ENCODE results near the gene ANTKMT.

The ANTKMT gene

DNA sequence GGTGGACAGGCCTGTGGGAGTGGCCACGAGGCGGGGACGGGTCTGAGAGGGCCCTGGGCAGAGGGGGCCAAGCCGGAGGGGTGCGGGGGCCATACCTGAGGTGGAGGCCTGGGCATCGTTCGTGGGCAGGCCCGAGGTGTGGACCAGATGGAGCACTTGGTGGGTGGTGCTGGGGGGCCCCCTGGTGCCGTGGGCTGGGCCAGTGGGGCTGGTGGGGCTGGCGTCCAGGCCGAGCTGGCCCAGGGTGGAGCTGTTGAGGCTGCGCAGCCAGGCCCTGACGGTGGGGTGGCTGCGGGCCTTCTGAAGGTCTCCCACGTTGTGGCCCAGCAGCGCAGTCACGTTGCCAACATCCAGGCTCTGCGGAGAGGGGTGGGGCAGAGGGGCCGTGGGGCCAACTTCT, 49.0 kb downstream of the ANTKMT start:
- Histone ChIP-seq H3K79me2 (ENCODE audit: low read length) (no peaks in the 10 kb centered on the region), H3K27me3 (ENCODE audit: low read depth, low read length) (no peaks in the 10 kb centered on the region), H3K4me1 (ENCODE audit: low read length) (no peaks in the 10 kb centered on the region), H3K4me2 (ENCODE audit: low read length) (no peak overlapping the region), H3K36me3 (replicated peaks; ENCODE audit: low read depth, low read length) (no peaks in the 10 kb centered on the region), H3K9ac (ENCODE audit: low read length) (no peak overlapping the region), H3K27ac (ENCODE audit: low read length) (no peak overlapping the region), H3K9me3 (ENCODE audit: insufficient read depth, low read length) (no peaks in the 10 kb centered on the region), H4K20me1 (ENCODE audit: insufficient read depth, low read length) (no peaks in the 10 kb centered on the region), H2AFZ (ENCODE audit: low read depth, low read length) (no peak overlapping the region), H3K4me3 (ENCODE audit: low read length) (no peak overlapping the region)
- TF ChIP-seq, protein P1, sequence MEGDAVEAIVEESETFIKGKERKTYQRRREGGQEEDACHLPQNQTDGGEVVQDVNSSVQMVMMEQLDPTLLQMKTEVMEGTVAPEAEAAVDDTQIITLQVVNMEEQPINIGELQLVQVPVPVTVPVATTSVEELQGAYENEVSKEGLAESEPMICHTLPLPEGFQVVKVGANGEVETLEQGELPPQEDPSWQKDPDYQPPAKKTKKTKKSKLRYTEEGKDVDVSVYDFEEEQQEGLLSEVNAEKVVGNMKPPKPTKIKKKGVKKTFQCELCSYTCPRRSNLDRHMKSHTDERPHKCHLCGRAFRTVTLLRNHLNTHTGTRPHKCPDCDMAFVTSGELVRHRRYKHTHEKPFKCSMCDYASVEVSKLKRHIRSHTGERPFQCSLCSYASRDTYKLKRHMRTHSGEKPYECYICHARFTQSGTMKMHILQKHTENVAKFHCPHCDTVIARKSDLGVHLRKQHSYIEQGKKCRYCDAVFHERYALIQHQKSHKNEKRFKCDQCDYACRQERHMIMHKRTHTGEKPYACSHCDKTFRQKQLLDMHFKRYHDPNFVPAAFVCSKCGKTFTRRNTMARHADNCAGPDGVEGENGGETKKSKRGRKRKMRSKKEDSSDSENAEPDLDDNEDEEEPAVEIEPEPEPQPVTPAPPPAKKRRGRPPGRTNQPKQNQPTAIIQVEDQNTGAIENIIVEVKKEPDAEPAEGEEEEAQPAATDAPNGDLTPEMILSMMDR (IDR thresholded peaks at IDR 0.05; ENCODE audit: low read depth, low read length) = no peak
- TF ChIP-seq EZH2phosphoT487 (IDR thresholded peaks at IDR 0.05; ENCODE audit: low read depth) = no peak

DNA sequence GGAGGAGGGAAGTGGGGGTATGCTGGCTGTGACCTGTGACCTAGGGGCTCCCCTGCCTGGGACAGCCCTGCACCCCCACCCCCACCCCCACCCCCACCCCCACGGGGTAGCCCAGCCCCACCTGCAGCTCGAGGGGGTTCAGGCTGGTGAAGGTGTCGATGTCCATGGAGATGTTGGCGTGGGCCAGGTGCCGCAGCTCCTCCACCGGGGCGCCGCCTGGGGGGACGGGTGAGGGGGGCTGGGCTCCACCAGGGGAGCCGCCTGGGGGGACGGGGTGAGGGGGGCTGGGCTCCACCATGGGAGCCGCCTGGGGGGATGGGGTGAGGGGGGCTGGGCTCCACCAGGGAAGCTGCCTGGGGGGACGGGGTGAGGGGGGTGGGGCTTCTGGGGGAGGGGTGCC, 49.5 kb downstream of the ANTKMT start:
- H4K20me1 ChIP-seq (ENCODE audit: insufficient read depth, low read length) = no peaks in the 10 kb centered on the region
- no peaks in the 10 kb centered on the region for H3K79me2 ChIP-seq (ENCODE audit: low read length)
- H3K9me3 ChIP-seq (ENCODE audit: insufficient read depth, low read length) = no peaks in the 10 kb centered on the region
- no peak overlapping the region for H2AFZ ChIP-seq (ENCODE audit: low read depth, low read length)
- no peaks in the 10 kb centered on the region for H3K4me1 ChIP-seq (ENCODE audit: low read length)
- TF ChIP-seq EZH2phosphoT487 (IDR thresholded peaks at IDR 0.05; ENCODE audit: low read depth) = no peak
- TF ChIP-seq, protein P1 (IDR thresholded peaks at IDR 0.05; ENCODE audit: low read depth, low read length) = no peak
- H3K36me3 ChIP-seq (replicated peaks; ENCODE audit: low read depth, low read length) = no peaks in the 10 kb centered on the region
- no peak overlapping the region for H3K4me3 ChIP-seq (ENCODE audit: low read length)
- H3K4me2 ChIP-seq (ENCODE audit: low read length) = no peak overlapping the region
- H3K9ac ChIP-seq (ENCODE audit: low read length) = no peak overlapping the region
- H3K27me3 ChIP-seq (ENCODE audit: low read depth, low read length) = no peaks in the 10 kb centered on the region
- H3K27ac ChIP-seq (ENCODE audit: low read length) = no peak overlapping the region

Measured in OCI-LY3 (cell line).